AG04449 (cell line): ENCODE data around the gene GPR137B.

Experiments
- CTCF ChIA-PET: fragments of 350-600 bp; formaldehyde crosslinking; extraction: SDS; loops from one replicate; lab custom pipeline; 2021; ENCODE audit warnings: antibody characterized with exemption; lab: Yijun Ruan, JAX
- POLR2A ChIA-PET: fragments of 400-600, 350-600 bp; formaldehyde crosslinking; extraction: SDS; loops from one replicate; lab custom pipeline; 2020; ENCODE audit warnings: antibody characterized with exemption, inconsistent platforms; lab: Yijun Ruan, JAX
- DNase-seq: peaks from one replicate; pipeline ENCODE4 v3.0.0-alpha.2; 2010; ENCODE audit warnings: low read depth, low spot score
- H3K4me3 ChIP-seq: 2 replicates; pipeline ENCODE4 v1.5.1; 2011; ENCODE audit warnings: low read depth, mild to moderate bottlenecking, control low read depth, low read length
- CTCF ChIP-seq: IDR thresholded peaks from one replicate; pipeline ENCODE4 v1.5.1; 2011; ENCODE audit warnings: mild to moderate bottlenecking, moderate library complexity, low read length, control low read depth, inconsistent platforms; ENCODE audit not compliant: insufficient read depth; ENCODE audit errors: missing control alignments

Gene GPR137B

GRCh38 chr1:236209185-236209584 lies 66.8 kb downstream of the GPR137B start:
- TF ChIP-seq CTCF = no peak
- DNase-seq = no peak
- ChIA-PET CTCF (no interaction called here), POLR2A (no interaction called here)
- H3K4me3 ChIP-seq = no peak overlapping the region

DNA sequence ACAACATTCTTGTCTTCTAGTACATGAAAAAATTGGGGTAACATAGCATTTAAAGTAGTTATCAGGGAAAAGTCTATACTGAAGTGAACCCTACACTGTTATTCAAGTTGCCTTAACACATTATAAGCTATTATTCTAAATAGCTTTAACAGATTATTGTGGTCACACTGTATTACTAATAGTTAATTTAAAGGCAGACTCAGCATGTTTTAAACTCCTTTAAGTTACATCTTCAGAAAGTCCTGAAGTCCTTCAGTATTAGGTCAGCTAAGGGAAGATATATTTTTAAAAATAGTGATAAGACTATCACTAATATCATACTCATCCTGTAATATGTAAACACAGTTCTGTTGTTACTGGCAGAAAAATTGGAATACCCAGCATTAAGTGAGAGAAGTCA lies 67.4 kb downstream of the GPR137B start:
- ChIA-PET CTCF (no interaction called here), POLR2A (no interaction called here)
- TF ChIP-seq CTCF = no peak
- no peak overlapping the region for H3K4me3 ChIP-seq
- DNase-seq = no peak

GRCh38 chr1:236211815-236212214 lies 69.5 kb downstream of the GPR137B start:
- no peak for DNase-seq
- POLR2A ChIA-PET = no interaction called here
- CTCF ChIA-PET = no interaction called here

DNA sequence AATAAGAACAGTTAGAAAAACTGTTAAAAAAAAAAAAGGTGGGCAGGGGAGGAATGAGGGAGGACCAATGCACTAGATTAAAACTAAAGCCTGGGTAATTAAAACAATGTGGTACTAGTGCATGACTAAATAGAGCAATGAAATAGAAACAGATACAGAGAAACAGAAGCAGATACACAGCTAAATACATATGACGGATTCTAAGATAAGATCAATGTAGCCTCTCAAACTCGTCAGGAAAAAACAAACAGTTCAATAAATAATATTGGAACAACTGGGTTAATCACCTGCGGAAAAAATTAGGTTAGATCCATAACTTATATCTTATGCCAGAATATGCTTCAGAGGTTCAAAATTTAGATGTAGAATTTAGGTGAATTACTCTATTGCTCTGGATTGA lies 71.2 kb downstream of the GPR137B start:
- CTCF ChIA-PET = no interaction called here
- no peak for DNase-seq
- TF ChIP-seq CTCF = no peak
- POLR2A ChIA-PET = no interaction called here
- no peak overlapping the region for H3K4me3 ChIP-seq

More at GRCh38 chr1:236211815-236212214, 69.5 kb downstream of the GPR137B start:
- no peak overlapping the region for H3K4me3 ChIP-seq
- no peak for TF ChIP-seq CTCF

- DNase-seq = no peak
- CTCF ChIA-PET = no interaction called here
- no peak overlapping the region for H3K4me3 ChIP-seq
- no peak for TF ChIP-seq CTCF
- POLR2A ChIA-PET = no interaction called here
Measured at GRCh38 chr1:236214761-236215160, 72.4 kb downstream of the GPR137B start.

- POLR2A ChIA-PET = no interaction called here
- TF ChIP-seq CTCF = no peak
- CTCF ChIA-PET = no interaction called here
Measured at GRCh38 chr1:236220473-236220872, 78.1 kb downstream of the GPR137B start.

More at GRCh38 chr1:236220473-236220872, 78.1 kb downstream of the GPR137B start:
- DNase-seq = no peak
- H3K4me3 ChIP-seq = no peak overlapping the region
